HepG2 (cell line): ENCODE results near the gene MMUT. TPM values are rescaled to one million over a fixed set of nuclear protein-coding genes. Genes with fewer than 3 reads are reported as not detected.
"Not testable (repeated sequence)": the region's sequence is repeated elsewhere in the genome, so short reads cannot be mapped to it uniquely, and the experiment has no call there.

Experiments used
- ATAC-seq: fragments of 200-7000 bp; cut with Tn5 transposase; 3 replicates; pipeline ENCODE4 v1.9.1; 2020; ENCODE audit warnings: mild to moderate bottlenecking, moderate library complexity
- BruUV-seq: library from RNA; stranded (reverse); fragments of 400-500 nt; replicated peaks from 2 replicates; lab custom pipeline; 2021; lab: Mats Ljungman, UMichigan
- CTCF ChIA-PET: fragments of 300-600 bp; formaldehyde crosslinking; extraction: SDS; loops from one replicate; lab custom pipeline; 2021; ENCODE audit warnings: low total read pairs, inconsistent platforms, low intra/inter-chr PET ratio; lab: Yijun Ruan, JAX
- POLR2A ChIA-PET: fragments of 350-600 bp; sonication (Branson Sonifier 250); formaldehyde crosslinking; loops from one replicate; lab custom pipeline; 2020; ENCODE audit warnings: antibody characterized with exemption, inconsistent platforms; lab: Yijun Ruan, JAX
- DNase-seq: peaks from one replicate; pipeline ENCODE4 v3.0.0-alpha.2; 2015; ENCODE audit warnings: low spot score
- FAIRE-seq: peaks from 3 replicates; lab custom pipeline; 2011; peaks lifted over from hg19 to GRCh38; lab: Jason Lieb, UNC
- H2AFZ ChIP-seq: one replicate; pipeline ENCODE4 v1.6.1; 2011; ENCODE audit warnings: low read length, inconsistent platforms
- H3K27ac ChIP-seq: fragments of 300-600 bp; 3 replicates; pipeline ENCODE4 v1.8.0; 2011; ENCODE audit warnings: mixed run types, mild to moderate bottlenecking, mixed read lengths, low read length, inconsistent platforms; ENCODE audit not compliant: insufficient read depth; ENCODE audit errors: extremely low read length
- H3K27me3 ChIP-seq, 2 experiments: fragments of 200-600 bp in 1 of 2; 2 replicates in 1 of 2; 3 replicates in 1 of 2; pipeline versions ENCODE4 v1.6.0 to v1.8.0; 2011; ENCODE audit warnings: low read length in 2 of 2, mild to moderate bottlenecking in 2 of 2, moderate library complexity in 2 of 2, inconsistent platforms in 1 of 2; ENCODE audit not compliant: insufficient read depth in 2 of 2, control insufficient read depth in 1 of 2
- H3K36me3 ChIP-seq, 2 experiments: fragments of 200-600 bp in 1 of 2; replicated peaks in 1 of 2; 2 replicates in 1 of 2; 3 replicates in 1 of 2; pipeline versions ENCODE4 v1.5.1 to v1.8.0; 2011; ENCODE audit warnings: low read length in 2 of 2, inconsistent platforms in 1 of 2; ENCODE audit not compliant: insufficient read depth in 2 of 2, control insufficient read depth in 1 of 2
- H3K4me1 ChIP-seq: 2 replicates; pipeline ENCODE4 v1.5.1; 2012; ENCODE audit warnings: low read length, inconsistent platforms; ENCODE audit not compliant: insufficient read depth
- H3K4me2 ChIP-seq: 2 replicates; pipeline ENCODE4 v1.6.0; 2011; ENCODE audit warnings: low read depth, low read length, inconsistent platforms
- H3K4me3 ChIP-seq, 3 experiments: fragments of 200-600 bp in 1 of 3; sonication (generic), shearing (Covaris generic) in 1 of 3; replicated peaks in 1 of 3; 2 replicates each; pipeline ENCODE4 v1.5.1; 2011 to 2016; ENCODE audit warnings: low read length in 3 of 3, inconsistent platforms in 2 of 3, low read depth in 2 of 3, mild to moderate bottlenecking in 2 of 3, control low read depth in 1 of 3, mixed read lengths in 1 of 3; ENCODE audit not compliant: insufficient read depth in 1 of 3
- H3K79me2 ChIP-seq: one replicate; pipeline ENCODE4 v1.6.1; 2011; ENCODE audit warnings: low read length, inconsistent platforms; ENCODE audit not compliant: insufficient read depth
- H3K9ac ChIP-seq: 2 replicates; pipeline ENCODE4 v1.6.0; 2011; ENCODE audit warnings: mild to moderate bottlenecking, low read depth, low read length, inconsistent platforms; ENCODE audit not compliant: insufficient read depth
- H3K9me3 ChIP-seq: 2 replicates; pipeline ENCODE4 v1.5.1; 2012; ENCODE audit warnings: mild to moderate bottlenecking, low read length
- H4K20me1 ChIP-seq: 2 replicates; pipeline ENCODE4 v1.6.0; 2011; ENCODE audit warnings: inconsistent platforms, mild to moderate bottlenecking, low read length, moderate library complexity; ENCODE audit not compliant: insufficient read depth
- MED1 ChIP-seq: sonication (generic); formaldehyde crosslinking; IDR thresholded peaks from 2 replicates; pipeline ENCODE4 v1.4.0; 2020; ENCODE audit warnings: missing genetic modification reagents
- ZNF343 ChIP-seq: sonication (generic); formaldehyde crosslinking; IDR thresholded peaks from 2 replicates; pipeline ENCODE4 v1.4.0; 2020; ENCODE audit warnings: mild to moderate bottlenecking, missing genetic modification reagents
- ZNF441 ChIP-seq: sonication (generic); formaldehyde crosslinking; IDR thresholded peaks from 2 replicates; pipeline ENCODE4 v1.7.0; 2021; ENCODE audit warnings: missing genetic modification reagents, borderline replicate concordance
- ZNF773 ChIP-seq: sonication (generic); formaldehyde crosslinking; IDR thresholded peaks from 2 replicates; pipeline ENCODE4 v1.4.0; 2020; ENCODE audit warnings: missing genetic modification reagents, borderline replicate concordance
- ZSCAN9 ChIP-seq: IDR thresholded peaks from 2 replicates; pipeline ENCODE4 v1.6.1; 2016; ENCODE audit warnings: borderline replicate concordance
- WGBS: methylation state at CpG from one replicate; pipeline ENCODE4 v1.1.6; 2017; ENCODE audit warnings: low lambda C conversion rate; 5-methylcytosine and 5-hydroxymethylcytosine counted together
- in situ Hi-C: cut with HindIII; loops from 2 replicates; pipeline ENCODE4 v1.10.0; 2017; ENCODE audit warnings: low pct_unique_long_range_greater_than_20kb; ENCODE audit not compliant: extremely low pct_ligation_motif_present
- intact Hi-C: fragments of 100-400 bp; cut with micrococcal nuclease; formaldehyde crosslinking; loops from one replicate; pipeline ENCODE4 v1.10.0; 2022; ENCODE audit not compliant: unreplicated experiment
- polyA plus RNA-seq, 8 experiments: library from polyadenylated mRNA; depleted of rRNA in 3 of 8; stranded (reverse) in 7 of 8; unstranded in 1 of 8; fragments of >200 nt; fragmentation: Illumina TruSeq in 4 of 8; extraction: Trizol in 4 of 8; gene quantifications; 2 replicates each; pipeline versions ENCODE4 v1.2.1 to v1.2.3, GENCODE V29; 2011 to 2016; ENCODE audit warnings: low read depth in 4 of 8, missing spikeins in 1 of 8, mixed read lengths in 1 of 8; ENCODE audit not compliant: insufficient read depth in 1 of 8
- total RNA-seq, 5 experiments: library from RNA; depleted of rRNA; stranded (reverse); fragments of >200 nt; fragmentation: Illumina TruSeq; extraction: Trizol; gene quantifications; 2 replicates each; pipeline ENCODE4 v1.2.3, GENCODE V29; 2016; ENCODE audit warnings: low read depth in 1 of 5

The MMUT gene
- total and polyA plus RNA-seq, 2 of the 13 experiments (the other 11 are each of a cell fraction or from before 2014, with no cell fraction given) = 16.1 to 20.5 TPM

GRCh38 chr6:49476564-49476963 is 13.5 kb upstream of the MMUT start:
- ATAC-seq, H3K27me3 ChIP-seq, POLR2A ChIA-PET, H4K20me1 ChIP-seq, H3K4me2 ChIP-seq, H3K4me1 ChIP-seq, CTCF ChIA-PET, FAIRE-seq, H3K9me3 ChIP-seq, intact Hi-C loops, H3K9ac ChIP-seq, BruUV-seq, H3K79me2 ChIP-seq, in situ Hi-C loops, DNase-seq, H2AFZ ChIP-seq, H3K27ac ChIP-seq, H3K4me3 ChIP-seq: not testable (repeated sequence)
- H3K36me3 ChIP-seq = peaks cover 1 to 17% of the 10 kb centered on the region in 2 experiments; a peak in 2 of 5 replicates
- WGBS = 100% methylated on average over 2 of the region's 2 CpGs

- no peak overlapping the region for H3K4me3 ChIP-seq
- peaks cover 22% of the 10 kb centered on the region for H3K4me1 ChIP-seq
- peaks cover 1 to 18% of the 10 kb centered on the region in 2 experiments; a peak in 1 of 5 replicates for H3K36me3 ChIP-seq
- ATAC-seq (no peak), FAIRE-seq (no peak), DNase-seq (no peak)
- intact Hi-C loops = no loop called here
- no peaks in the 10 kb centered on the region; a peak in 1 of 5 replicates for H3K27me3 ChIP-seq
- H4K20me1 ChIP-seq = no peaks in the 10 kb centered on the region
- no peak overlapping the region for H3K4me2 ChIP-seq
- H3K9ac ChIP-seq = no peak overlapping the region
- H3K27ac ChIP-seq = no peak overlapping the region
- POLR2A ChIA-PET = no interaction called here
- in situ Hi-C loops = no loop called here
- H3K9me3 ChIP-seq = no peaks in the 10 kb centered on the region
- CTCF ChIA-PET = no interaction called here
- 97% methylated on average over 9 of the region's 9 CpGs for WGBS
- TF ChIP-seq ZSCAN9 (CRISPR knock-in tag) (no peak), ZNF773 (CRISPR knock-in tag) (no peak), ZNF343 (CRISPR knock-in tag) (no peak), MED1 (CRISPR knock-in tag) (no peak), ZNF441 (CRISPR knock-in tag) (no peak)
- BruUV-seq = no TSS peak
- H3K79me2 ChIP-seq = peaks cover 60% of the 10 kb centered on the region
- H2AFZ ChIP-seq = no peak overlapping the region
These were observed 5.0 kb upstream of the MMUT start for GRCh38 chr6:49468042-49468441.
